Activated gamma-delta T cell treated with anti-CD3 and anti-CD28 coated beads, Interleukin-2, amount 50 U/mL, for 16 hours (primary cell): ENCODE data around the gene ANKRD34A.
"Not testable (repeated sequence)": the region's sequence is repeated elsewhere in the genome, so short reads cannot be mapped to it uniquely, and the experiment has no call there.

Source experiments
- DNase-seq: peaks from one replicate; pipeline ENCODE4 v3.0.0-alpha.2; 2020; ENCODE audit warnings: low read depth

Gene ANKRD34A

DNA sequence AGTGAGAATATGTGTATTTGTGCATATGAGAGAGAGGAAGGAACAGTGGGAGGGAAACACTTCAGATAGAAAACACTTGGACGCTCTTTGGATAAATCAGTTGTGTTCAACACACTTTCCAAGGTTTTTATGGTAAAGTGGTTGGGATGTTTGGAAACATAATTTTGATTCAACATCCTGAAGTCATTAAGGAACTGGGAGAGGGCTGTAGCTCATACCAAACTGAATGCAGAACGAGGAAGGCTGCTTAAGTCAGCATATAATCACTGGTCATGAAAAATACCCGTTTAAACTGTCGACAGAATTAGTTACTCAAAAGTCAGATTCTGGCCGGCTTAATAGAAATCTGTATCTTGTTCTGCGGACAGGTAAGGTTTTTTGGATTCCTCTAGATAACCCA is 21.5 kb downstream of the ANKRD34A start:
- DNase-seq = no peak

DNA sequence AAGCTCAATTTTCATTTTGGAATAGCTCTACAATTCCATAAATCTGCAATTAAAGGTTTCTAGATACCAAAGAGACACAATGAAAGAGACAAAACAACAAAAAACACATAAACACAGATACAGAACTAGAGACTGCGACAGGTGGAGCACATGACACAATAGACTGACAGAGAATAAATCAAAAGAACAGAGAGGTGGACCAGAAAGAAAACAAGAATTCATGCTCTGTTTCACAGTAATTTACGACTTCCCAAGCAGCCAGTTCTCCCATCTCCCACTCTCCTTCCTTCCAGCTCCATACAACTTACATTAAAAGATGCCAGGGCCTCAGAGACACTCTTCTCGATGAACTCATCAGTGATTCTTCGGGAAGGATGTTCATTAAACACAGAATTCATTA is 22.0 kb downstream of the ANKRD34A start:
- no peak for DNase-seq

DNA sequence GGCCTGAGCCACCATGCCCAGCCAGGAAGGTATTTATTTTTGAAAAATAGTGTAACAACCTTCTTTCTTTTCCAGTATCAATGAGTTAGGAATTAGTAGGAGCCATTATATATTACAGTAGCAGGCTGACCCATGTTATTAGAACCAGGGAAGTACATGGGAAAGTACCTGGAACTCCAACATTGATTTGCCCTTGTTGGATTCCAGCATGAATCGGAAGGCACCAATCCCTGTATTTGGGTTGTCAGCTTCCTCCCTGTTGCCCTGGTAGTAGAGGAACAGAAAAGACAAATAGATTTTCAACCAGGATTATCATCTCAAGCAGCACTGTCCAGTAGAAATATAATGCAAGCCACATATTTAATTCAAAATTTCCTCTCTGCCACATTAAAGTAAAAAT is 26.9 kb downstream of the ANKRD34A start:
- no peak for DNase-seq

DNA sequence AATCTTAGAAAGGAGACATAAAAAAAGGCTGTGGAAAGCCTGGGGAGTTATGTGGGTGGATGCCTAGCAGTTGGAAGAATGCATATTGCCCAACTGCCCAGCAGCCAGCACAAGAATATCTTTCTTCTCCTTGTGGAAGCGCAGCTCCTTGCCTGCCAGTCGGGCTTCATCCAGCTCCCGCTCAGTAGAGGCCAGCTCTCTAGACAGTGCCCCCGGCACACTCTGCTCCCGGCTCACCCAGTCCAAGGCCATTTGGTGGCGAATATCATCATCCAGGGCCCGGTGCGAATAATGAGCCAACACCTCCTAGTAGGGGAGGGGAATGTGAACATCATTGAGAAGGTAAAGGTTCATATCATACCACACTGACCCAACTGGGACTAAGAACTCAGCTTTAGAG is 28.1 kb downstream of the ANKRD34A start:
- DNase-seq = no peak

DNA sequence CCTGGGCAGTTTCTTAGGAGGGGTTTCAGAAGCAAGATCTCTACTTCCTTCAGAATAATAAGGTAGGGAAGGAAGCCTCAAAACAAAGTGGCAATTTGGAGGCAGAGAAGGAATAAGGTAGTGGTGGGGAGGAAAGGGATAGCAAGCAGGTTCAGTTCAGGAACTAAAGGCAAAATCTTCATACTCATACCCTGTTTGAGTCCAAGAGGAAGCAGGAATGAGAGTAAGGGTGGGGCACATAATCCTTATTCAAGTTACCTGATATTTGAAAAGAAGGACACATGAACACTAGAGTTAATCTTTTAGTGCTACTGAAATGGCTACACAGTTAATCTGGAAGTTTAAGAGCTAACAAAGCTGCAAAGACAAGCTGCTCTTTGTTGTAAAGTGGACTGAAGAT is 28.7 kb downstream of the ANKRD34A start:
- DNase-seq = no peak

DNA sequence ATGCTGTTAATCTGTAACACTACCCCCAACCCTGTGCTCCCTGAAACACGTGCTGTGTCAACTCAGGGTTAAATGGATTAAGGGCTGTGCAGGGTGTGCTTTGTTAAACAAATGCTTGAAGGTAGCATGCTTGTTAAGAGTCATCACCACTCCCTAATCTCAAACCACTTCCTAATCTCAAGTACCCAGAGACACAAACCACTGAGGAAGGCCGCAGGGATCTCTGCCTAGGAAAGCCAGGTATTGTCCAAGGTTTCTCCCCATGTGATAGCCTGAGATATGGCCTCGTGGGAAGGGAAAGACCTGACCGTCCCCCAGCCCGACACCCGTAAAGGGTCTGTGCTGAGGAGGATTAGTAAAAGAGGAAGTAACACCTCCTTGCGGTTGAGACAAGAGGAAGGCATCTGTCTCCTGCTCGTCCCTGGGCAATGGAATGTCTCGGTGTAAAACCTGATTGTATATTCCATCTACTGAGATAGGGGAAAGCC is 31.8 kb downstream of the ANKRD34A start:
- DNase-seq = not testable (repeated sequence)

DNA sequence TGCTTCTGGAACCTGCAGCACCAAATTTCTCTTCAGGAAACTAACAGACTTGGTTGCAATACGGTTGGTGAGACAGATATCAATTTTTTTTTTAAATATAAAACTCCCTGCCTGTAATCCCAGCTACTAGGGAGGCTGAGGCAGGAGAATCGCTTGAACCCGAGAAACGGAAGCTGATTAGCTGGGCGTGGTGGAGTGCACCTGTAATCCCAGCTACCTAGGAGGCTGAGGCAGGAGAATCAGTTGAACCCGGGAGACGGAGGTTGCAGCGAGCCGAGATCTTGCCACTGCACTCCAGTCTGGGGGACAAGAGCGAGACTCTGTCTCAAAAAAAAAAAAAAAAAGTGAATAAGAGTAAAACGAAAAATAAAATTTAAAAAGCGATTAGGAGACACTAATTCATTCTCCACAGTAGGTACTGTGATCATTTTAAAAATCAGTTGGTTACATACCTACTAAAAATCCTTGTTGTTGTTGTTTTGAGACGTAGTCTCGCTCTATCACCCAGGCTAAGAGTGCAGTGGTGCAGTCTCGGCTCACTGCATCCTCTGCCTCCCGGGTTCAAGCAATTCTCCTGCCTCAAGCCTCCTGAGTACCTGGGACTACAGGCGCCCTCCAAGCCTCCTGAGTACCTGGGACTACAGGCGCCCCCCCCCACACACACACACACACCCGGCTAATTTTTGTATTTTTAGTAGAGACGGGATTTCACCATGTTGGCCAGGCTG is 36.3 kb downstream of the ANKRD34A start:
- DNase-seq = no peak

DNA sequence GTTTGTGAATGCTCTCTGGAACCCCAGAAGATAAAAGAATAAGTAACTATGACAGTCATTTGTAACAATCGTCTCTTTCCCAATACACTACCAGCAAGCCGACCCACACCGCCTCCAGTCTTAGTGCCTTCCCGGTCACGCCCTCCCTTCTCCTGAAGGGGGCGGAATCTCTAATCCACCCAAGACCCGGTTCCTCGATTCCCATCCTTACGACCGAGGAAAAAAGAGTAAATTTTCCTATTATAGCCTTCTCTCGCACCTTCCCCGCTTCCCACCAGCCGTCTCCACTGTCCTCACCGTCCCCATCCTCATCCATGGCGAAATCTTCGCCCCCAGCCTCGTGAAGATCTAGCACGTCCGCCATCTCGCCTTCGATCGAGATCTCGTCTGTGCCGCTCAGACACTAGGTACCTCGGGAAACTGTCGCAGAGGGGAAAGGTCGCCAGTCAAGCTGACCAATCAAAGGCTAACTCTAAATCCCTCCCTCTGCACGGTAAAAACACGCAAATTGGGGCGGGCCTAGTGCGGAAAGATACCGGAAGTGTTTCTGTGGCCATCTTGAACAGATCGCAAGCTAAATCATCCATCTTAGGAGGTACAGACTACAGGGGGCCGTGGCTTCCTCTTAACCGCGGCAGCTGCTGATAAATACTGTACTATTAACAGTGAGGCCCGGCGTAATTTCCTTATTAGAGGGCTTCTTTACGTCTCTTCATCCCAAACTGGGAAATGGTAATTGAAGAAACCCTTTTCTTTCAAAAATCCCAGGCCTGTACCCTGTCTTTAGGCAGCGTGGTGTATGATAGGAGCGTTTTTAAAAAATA is 37.1 kb downstream of the ANKRD34A start, which contains the start of gene RBM8A:
TSS of gene RBM8A (minus strand) at position 422 of the 824 bp plus-strand sequence. CDS start at position 364, 58 bp downstream.
- DNase-seq = peak; percentile 89

DNA sequence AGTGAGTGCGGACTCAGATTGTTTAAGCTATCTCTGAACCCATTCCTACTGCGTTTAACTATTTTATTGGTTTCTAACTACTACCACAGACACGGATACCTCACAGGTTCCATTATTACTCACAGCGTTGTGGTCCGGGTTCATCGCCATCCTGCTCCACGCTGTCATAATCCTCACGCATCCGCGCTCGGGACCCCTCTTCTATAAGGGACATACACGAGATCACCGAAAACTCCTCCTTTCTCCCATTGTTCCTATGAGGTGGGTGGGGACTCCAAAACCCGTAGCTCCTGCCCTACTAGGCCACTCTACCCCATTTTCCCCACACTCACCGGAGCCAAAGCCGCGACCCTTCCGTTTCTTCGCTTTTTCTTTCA is 37.7 kb downstream of the ANKRD34A start:
- DNase-seq = no peak

DNA sequence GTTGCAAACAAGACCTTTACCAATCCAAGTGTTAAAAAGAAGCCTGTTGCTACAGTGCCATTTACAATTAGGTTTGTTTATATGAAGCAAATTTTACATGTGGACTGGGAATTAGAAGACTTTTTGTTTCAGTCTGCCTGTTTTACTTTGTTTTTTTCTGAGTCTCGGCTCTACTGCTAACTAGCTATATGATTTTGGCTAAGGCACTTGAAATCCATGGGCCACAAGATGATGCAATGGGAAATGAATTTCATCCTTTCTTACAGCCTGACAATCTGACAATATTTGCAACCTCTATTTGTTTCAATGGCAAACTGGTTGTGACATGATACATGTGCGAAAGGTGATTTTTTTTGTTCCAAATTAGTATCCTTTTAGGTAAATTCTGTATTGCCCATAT is 42.1 kb downstream of the ANKRD34A start:
- DNase-seq = no peak

DNA sequence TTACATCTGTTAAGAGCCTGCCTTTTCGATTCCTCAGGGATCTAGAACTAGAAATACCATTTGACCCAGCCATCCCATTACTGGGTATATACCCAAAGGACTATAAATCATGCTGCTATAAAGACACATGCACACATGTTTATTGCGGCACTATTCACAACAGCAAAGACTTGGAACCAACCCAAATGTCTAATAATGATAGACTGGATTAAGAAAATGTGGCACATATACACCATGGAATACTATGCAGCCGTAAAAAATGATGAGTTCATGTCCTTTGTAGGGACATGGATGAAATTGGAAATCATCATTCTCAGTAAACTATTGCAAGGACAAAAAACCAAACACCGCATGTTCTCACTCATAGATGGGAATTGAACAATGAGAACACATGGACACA is 44.1 kb downstream of the ANKRD34A start:
- DNase-seq = not testable (repeated sequence)

DNA sequence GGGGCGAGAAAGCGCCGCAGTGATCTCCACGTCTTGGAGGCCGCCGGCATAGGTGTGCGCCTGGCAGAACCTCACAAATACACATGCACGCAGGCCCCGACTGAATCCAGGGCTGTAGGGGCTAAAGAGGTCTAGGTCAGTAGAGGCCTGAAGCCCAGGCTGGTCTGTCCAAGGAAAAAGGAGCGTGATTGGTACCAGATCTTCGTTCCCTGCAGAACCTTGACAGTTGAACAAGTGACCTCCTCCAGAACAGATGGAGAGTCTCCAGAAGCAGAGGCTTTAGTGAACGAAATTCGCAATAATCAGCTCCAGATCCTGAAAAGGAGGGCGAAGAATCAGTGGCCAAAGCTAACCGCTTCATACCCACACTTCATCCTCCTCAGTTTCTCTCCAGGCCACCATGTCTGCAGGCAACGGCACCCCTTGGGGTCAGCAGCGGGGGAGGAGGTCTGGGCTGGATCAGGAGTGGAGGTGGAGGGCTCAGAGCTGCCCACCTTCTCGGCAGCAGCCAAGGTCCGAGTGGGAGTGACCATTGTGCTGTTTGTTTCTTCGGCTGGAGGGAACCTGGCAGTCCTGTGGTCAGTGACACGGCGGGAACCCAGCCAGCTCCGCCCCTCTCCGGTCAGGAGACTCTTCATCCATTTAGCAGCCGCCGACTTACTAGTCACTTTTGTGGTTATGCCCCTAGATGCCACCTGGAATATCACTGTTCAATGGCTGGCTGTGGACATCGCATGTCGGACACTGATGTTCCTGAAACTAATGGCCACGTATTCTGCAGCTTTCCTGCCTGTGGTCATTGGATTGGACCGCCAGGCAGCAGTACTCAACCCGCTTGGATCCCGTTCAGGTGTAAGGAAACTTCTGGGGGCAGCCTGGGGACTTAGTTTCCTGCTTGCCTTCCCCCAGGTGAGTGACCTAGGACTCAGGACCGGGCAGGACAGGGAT is 45.1 kb downstream of the ANKRD34A start:
- no peak for DNase-seq

DNA sequence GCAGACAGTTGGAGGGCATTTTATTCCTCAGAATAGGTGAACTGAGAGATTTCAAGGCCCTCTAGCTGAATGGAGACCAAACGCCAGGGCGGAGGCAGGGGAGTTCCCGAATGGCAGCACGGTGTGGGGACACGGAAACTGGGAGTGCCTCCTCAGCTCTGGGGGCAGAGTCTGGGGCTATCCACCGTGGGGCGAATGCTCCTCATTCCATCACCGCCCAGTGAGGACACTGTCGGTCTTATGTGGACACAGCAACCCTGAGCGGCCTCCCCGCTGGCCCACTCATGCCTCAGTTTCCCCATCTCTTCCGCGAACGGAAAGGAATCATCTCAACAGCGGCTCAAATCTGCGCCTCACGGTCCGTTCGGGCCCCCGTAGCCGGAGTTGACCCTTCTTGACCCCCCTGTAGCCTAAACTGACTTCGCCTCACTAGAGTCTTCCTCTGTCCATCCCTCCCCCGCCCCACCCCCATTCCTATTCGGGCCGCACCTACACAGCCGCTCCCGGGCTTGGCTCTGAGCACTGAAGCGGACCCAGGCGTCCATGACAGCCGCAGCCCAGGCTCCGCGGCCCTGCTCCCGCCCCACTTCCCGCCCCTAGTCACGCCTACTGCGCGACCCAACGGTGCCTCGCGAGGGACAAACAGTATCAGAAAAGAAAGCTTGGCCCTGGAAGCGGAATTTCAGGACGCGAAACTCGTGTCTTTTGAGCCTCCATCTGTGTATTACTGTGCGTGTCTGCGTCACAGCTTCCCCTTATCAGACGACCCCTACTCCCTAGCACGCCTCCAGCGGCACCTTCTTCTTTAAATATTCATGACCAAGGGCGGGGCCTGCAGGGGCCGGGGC is 46.0 kb downstream of the ANKRD34A start, which contains the start of gene PEX11B:
TSS of gene PEX11B (minus strand) at position 574 of the 848 bp plus-strand sequence. CDS start at position 545, 29 bp downstream.
- DNase-seq = peak; percentile 90

DNA sequence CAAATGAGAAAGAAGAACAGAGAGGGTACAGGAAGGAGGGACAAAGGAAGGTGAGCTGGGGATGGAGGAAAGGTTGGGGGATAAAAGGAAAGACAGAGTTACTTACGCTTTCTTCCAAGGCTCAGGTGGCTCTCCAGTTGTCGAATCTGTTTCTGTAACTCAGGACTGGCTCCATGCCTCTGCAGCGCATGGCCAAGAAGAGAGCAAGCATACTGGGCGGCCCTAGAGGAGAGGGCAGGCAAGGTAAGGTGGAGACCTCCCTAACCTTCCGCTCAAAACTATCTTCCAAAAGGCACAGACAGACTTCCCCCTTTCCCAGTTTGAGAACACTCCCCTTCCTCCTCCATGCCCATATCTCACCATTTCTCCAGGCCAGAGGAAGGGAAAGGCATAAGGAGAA is 46.8 kb downstream of the ANKRD34A start:
- no peak for DNase-seq

DNA sequence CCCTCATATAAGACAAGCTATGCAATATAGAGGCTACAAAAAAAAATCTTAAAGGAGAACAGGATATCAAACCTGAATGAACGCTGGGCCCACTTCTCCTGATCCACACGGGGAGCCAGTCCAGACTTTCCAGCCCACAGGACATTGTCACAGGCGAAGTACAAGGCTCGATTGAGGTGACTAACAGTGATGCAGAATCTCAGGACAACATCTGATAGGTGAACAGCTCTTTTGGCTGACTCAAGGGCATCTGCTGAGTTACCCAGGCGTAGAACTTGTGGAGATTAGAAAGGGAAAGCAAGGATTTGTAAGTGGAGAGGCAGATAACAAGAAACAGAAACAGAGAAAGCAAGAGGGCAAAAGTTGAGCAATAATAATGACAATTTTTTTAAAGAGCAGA is 47.6 kb downstream of the ANKRD34A start:
- no peak for DNase-seq

DNA sequence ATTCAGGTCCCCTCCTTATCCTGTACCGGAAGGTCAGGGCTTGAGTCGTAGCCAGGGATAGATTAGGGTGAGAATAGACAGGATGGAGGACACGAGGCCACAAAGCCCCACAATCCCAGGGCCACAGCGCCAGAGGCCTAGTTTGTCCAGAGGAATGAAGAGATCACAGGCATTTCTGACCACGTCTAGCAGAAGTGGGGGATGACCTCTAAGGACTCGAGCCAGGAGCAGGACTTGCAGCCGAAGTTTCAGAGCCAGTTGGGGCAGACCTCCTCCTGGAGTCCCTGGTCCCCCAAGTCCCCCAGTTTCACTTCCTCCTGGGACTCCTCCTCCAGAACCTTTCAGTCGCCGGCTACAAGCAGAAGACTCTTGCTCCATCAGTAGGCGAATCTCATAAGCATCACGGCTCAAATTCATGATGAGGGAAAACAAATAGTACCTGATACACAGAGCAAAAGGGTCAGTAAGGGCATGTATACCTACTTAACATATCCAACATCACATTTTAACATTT is 52.2 kb downstream of the ANKRD34A start:
- no peak for DNase-seq
